ENCODE measurements around the gene B3GAT1.
"Not testable (repeated sequence)": the region's sequence is repeated elsewhere in the genome, so short reads cannot be mapped to it uniquely, and the experiment has no call there.

Gene B3GAT1

DNA sequence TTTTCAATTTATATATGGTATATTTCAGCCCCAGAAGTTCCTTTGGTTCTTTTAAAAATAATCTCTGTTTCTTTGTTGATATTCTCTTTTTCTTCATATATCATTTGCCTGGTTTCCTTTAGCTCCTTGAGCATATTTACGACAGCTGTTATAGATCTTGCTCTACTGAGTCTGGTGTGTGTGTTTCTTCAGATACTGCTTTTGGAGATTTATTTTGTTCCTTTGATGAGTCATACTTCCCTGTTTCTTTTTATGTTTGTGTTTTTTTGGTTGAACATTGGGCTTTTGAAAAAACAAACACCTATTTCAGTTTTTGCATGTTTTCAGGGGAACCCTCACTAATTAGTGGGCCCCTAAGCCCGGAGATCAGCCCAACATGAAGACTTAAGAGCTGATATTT is 56.9 kb downstream of the B3GAT1 start:
- DNase-seq (ENCODE audit: low read depth, low spot score) = no peak

- DNase-seq (ENCODE audit: low read depth, low spot score) = no peak
Observed at GRCh38 chr11:134352111-134352510, 59.9 kb downstream of the B3GAT1 start.

GRCh38 chr11:134350381-134350780 is 61.7 kb downstream of the B3GAT1 start:
- DNase-seq (ENCODE audit: low read depth, low spot score) = no peak

GRCh38 chr11:134349802-134350355 is 62.2 kb downstream of the B3GAT1 start:
- DNase-seq (ENCODE audit: low read depth, low spot score) = no peak

DNA sequence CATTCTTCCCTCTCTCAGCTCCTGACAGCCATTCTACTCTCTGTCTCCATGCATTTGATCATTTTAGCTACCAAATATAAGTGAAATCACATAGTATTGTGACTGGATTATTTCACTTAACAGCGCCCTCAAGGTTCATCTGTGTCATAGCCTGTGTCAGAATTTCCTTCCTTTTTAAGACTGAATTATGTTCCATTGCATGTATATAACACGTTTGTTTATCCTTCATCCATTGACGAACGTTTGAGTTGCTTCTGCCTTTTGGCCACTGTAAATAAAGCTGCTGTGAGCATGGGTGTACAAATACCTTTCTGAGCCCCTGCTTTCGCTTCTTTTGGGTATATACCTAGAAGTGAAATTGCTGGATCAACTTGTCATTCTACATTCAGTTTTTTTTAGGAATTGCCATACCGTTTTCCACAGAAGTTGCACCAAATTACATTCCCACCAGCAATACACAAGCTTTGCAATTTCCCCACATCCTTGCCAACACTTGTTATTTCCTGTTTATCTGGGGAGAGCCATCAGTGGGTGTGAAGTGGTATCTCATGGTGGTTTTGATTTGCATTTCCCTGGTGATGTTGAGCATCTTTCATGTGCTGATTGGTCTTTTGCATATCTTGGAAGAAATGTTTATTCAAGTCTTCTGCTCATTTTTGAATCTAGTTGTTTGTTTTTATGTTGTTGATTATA is 62.8 kb downstream of the B3GAT1 start:
- no peak for DNase-seq (ENCODE audit: low read depth, low spot score)

- no peak for DNase-seq (ENCODE audit: low read depth, low spot score)
Observed at GRCh38 chr11:134347441-134347840, 64.6 kb downstream of the B3GAT1 start.

GRCh38 chr11:134346976-134347350 is 65.1 kb downstream of the B3GAT1 start:
- DNase-seq (ENCODE audit: low read depth, low spot score) = no peak

- no peak for DNase-seq (ENCODE audit: low read depth, low spot score)
Observed at GRCh38 chr11:134346101-134346975, 65.7 kb downstream of the B3GAT1 start.

DNA sequence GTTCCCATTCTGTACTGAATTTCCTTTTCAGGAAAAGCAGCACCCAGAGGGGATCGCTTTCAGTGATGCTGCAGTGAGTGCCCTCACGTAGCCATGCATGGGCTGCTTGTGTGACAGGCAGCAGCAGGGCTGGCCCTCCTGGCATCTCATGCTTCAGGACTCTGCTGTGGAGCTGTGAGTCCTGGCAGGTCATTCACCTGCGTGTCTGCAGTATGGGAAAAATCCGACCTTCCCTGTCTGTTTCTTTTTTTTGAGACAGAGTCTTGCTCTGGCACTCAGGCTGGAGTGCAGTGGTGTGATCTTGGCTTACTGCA is 66.8 kb downstream of the B3GAT1 start:
- DNase-seq (ENCODE audit: low read depth, low spot score) = no peak

DNA sequence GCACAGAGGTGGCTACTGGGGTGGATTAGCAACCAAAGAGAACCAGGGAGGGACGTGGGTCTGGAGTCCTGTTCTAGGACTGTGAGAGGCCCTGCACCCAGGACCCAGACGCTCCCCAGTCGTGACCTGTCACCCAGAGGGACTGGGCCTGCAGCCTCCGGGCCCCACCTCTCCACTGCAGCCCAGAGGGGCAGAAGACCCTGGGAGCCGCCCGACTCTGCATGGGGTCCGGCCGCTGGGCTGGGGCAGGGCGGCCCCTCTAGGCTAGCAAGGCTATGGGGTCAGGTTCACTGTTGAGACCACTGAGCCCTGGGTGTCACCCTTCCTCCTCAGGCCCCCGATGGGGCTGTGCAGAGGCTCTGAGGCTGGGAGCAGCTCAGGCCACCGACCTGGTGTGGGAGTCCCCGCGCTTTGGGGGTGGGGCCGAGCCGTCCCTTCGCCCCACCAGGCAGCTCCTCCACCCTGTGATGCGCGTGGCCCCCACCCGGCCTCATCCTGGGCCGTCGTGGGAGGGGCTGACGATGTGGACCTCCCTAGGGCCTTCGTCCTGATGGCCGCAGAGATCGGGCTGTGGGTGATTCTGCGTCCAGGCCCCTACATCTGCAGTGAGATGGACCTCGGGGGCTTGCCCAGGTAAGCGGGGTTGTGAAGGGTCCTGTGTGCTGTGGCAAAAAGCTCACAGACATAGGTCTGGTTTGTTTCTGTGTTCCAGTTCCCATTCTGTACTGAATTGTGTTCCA is 67.4 kb downstream of the B3GAT1 start:
- DNase-seq (ENCODE audit: low read depth, low spot score) = not testable (repeated sequence)

DNA sequence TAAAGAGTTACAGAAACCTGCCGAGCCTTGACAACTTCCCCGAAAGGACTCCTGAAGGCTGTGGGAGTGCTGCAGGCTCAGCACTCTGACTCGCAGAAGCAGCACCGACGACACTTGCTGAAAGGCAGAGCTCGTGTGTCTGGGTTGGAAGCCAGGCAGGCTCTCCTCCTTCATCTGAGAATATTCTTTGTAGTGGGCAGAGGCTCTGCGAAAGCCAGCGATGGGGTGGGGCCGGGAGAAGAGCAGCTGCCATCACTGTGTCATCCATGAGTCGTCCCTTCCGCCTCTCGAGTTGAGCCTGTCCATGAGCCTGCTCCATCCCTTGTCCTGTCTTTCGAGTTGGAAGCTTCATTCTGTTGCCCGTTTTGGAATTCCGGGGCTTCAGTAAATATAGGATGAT is 68.4 kb downstream of the B3GAT1 start:
- no peak for DNase-seq (ENCODE audit: low read depth, low spot score)

GRCh38 chr11:134342572-134343340 is 69.3 kb downstream of the B3GAT1 start:
- DNase-seq (ENCODE audit: low read depth, low spot score) = no peak

- no peak for DNase-seq (ENCODE audit: low read depth, low spot score)
Observed at GRCh38 chr11:134341805-134342571, 70.1 kb downstream of the B3GAT1 start.

- DNase-seq (ENCODE audit: low read depth, low spot score) = no peak
Observed at GRCh38 chr11:134340354-134340964, 71.6 kb downstream of the B3GAT1 start.

DNA sequence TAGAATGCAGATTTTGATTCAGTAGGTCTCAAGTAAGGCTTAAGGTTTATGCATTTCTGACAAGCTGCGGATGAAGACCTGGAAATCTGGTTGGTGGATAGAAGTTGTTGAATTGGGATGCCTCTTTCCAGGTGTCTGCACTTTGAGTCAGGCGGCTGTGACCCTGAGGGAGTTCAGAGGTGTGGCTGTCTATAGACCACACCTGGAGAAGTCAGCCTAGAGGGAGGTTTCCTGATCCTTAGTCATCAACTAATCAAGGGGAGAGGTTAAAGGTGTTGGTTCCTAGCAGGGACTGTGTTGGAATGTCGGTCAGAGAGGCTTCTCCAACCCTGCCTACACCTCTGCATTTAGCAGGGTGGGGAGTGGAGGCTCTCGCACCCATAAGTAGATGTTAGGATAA is 72.3 kb downstream of the B3GAT1 start:
- DNase-seq (ENCODE audit: low read depth, low spot score) = no peak

GRCh38 chr11:134338654-134339053 is 73.4 kb downstream of the B3GAT1 start:
- DNase-seq (ENCODE audit: low read depth, low spot score) = no peak

DNA sequence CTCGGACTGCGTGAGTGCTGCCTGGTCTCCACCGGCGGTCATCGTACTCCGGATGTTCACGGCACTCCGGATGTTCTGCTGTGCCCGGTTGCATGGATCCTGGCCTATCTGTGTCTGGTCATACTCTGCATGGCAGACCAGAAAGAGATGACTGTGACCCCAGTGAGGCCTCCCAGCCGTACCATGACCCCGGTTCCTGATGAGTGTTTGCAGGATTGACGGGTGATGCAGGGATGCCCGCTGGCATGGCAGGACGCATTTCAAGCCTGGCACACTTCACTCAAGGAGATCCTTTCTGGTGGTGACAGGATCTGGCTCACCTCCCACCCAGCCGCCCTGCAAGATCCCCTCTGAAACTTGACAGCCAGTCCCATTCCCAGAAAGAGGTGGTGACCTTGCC is 74.0 kb downstream of the B3GAT1 start:
- no peak for DNase-seq (ENCODE audit: low read depth, low spot score)

DNA sequence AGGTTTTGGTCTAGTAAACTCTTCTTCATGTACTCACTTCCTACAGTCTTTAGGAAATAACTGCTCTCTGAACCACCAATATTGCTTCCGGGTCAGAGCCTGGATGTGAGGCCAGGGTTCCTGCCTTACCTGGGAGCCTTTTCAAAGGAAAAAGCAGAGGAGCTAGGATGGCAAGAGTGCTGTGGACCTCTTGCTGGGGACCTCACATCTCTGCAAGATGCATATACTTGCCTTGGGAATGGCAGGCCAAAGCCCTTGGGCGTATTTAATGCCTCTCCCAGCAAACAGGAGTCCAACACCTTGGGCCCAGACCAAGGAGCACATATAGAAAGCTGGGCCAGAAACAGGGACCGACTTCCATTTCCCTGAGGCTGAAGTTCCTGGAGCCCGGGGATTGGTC is 75.0 kb downstream of the B3GAT1 start:
- no peak for DNase-seq (ENCODE audit: low read depth, low spot score)

GRCh38 chr11:134334796-134335571 is 77.1 kb downstream of the B3GAT1 start:
- no peak for DNase-seq (ENCODE audit: low read depth, low spot score)

DNA sequence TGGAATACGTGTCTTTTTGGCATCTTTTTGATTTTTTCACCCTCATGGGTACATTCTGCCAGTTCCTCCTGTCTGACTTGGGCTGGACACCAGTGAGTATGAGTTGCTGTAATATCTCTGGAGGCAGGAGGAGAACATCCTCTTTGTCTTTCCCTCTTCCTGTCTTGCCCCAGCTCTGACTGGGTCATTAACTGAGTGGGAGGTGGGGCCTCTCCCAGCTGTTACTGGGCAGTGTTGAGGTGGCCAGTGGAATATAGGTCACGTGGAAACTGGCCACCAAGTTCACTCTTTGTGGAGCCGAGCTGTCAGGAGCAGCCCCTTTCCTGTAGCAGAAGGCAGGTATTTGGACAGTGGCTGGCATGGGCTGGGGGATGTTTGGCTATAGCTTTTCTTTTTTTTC is 78.1 kb downstream of the B3GAT1 start:
- no peak for DNase-seq (ENCODE audit: low read depth, low spot score)

Measured in brain pericyte (primary cell).